ENCODE data around the gene TCF25. TPM values are rescaled to one million over a fixed set of nuclear protein-coding genes. Genes with fewer than 3 reads are reported as not detected.

The TCF25 gene
- total and polyA plus RNA-seq, 10 donors, result 113 to 412 (median 251) TPM

- H3K36me3 ChIP-seq, result no peaks in the 10 kb centered on the region
- peaks cover 41 to 94% (median 84%) of the 10 kb centered on the region in 6 donors for H3K4me1 ChIP-seq
- H3K27me3 ChIP-seq (replicated peaks in 1 of 7), result peaks cover 3 to 91% (median 75%) of the 10 kb centered on the region in 7 donors
- no peaks in the 10 kb centered on the region for H3K9me3 ChIP-seq
- TF ChIP-seq POLR2AphosphoS5 (IDR thresholded peaks at IDR 0.05), result no peak
- no peak for TF ChIP-seq POLR2A (IDR thresholded peaks at IDR 0.05)
- no peak for TF ChIP-seq CTCF (IDR thresholded peaks at IDR 0.05 in 8 of 11, conservative IDR thresholded peaks at IDR 0.05 in 3 of 11)
- intact Hi-C loops (cut with DNase I; ENCODE audit: low total_unique reads), result no loop called here
- peak overlapping the region in 2 of 8 donors; percentile 56 to 75 for H3K4me3 ChIP-seq
- 33 to 44% (median 38%) methylated on average over 8 to 14 of the region's 14 CpGs for WGBS, 5 donors
- no peak for DNase-seq
- H3K27ac ChIP-seq, result peak overlapping the region in 5 of 8 donors; percentile 73 to 84 (median 77)
Observed at GRCh38 chr16:89921131-89921701, 47.8 kb downstream of the TCF25 start.

DNA sequence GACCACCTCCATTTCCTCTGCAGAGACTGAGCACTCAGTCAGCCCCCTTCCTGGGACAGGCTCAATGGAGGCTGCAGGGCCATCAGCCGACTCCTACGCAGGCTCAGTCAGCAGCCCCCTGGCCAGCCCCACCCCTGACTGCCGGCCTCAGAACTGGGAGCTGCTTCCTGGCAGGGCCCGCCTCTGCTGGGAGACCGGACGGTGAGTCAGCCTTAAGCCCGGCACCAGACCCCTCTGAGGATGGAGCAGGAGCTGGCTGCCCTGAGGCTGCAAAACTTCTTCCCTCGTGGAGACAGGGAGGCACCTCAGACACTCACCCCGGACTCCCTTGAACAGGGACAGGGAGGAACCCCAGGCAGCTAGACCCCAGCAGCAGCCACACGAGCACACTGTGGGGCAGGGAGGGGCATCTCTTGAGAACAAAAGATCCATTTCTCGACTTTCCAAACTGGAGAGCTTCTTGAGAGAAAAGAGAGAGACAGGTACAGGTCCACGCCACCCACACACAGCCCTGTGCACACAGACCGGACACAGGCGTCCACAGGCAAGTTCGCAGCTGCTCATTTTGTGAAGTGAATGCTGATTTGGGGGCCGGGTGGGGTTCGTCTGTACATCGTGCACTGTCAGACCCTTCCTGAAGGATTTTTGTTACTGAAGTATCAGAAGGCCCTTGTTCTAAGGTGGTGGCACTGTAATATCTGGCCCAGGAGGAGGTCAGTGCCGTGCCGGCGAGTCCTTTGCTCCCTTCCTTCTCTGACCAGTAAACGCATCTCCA lies 48.5 kb downstream of the TCF25 start:
- no peak for DNase-seq
- H3K4me1 ChIP-seq, result peaks cover 48 to 100% (median 90%) of the 10 kb centered on the region in 6 donors
- TF ChIP-seq CTCF (IDR thresholded peaks at IDR 0.05 in 8 of 11, conservative IDR thresholded peaks at IDR 0.05 in 3 of 11) (no peak), POLR2AphosphoS5 (IDR thresholded peaks at IDR 0.05) (peak; percentile 72 to 83 (median 73))
- H3K9me3 ChIP-seq, result no peaks in the 10 kb centered on the region
- WGBS, 5 donors, result 5 to 10% (median 7%) methylated on average over 15 to 22 of the region's 22 CpGs
- H3K36me3 ChIP-seq, result no peaks in the 10 kb centered on the region
- peaks cover 3 to 98% (median 81%) of the 10 kb centered on the region in 7 donors for H3K27me3 ChIP-seq (replicated peaks in 1 of 7)
- H3K4me3 ChIP-seq, result peak overlapping the region in 7 of 8 donors; percentile 36 to 75 (median 54)
- H3K27ac ChIP-seq, result peak overlapping the region in 7 of 8 donors; percentile 41 to 84 (median 73)
- intact Hi-C loops (cut with DNase I; ENCODE audit: low total_unique reads), result no loop called here

DNA sequence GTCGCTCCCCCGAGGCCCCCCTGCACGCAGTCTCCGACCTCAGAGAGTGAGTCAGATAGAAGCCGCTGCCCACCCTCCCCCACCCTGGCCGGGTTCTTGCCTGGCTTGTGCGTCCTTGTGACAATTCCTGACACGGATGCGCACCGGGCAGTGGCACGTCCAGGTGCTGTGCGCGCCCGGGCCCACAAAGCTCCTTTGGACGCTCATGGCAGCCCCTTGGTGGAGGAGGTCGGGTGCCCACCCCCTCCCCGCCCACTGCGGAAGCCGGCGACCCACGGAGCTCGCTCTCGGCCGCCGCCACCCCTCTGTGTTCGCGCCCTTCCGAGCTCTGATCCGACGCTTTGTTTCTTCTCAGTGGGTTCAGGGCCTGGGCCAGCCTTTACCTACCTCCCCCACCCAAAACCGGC lies 49.1 kb downstream of the TCF25 start:
- Histone ChIP-seq H3K9me3 (no peaks in the 10 kb centered on the region), H3K4me1 (peaks cover 46 to 96% (median 85%) of the 10 kb centered on the region in 6 donors), H3K27me3 (replicated peaks in 1 of 7) (peaks cover 3 to 100% (median 85%) of the 10 kb centered on the region in 7 donors), H3K36me3 (no peaks in the 10 kb centered on the region), H3K4me3 (peak overlapping the region; percentile 30 to 75 (median 52)), H3K27ac (peak overlapping the region in 7 of 8 donors; percentile 41 to 84 (median 73))
- TF ChIP-seq POLR2AphosphoS5 (IDR thresholded peaks at IDR 0.05), result peak in 2 of 3 donors; percentile 31 to 48
- TF ChIP-seq POLR2A (IDR thresholded peaks at IDR 0.05), result no peak
- intact Hi-C loops (cut with DNase I; ENCODE audit: low total_unique reads), result no loop called here
- 0 to 2% (median 1%) methylated on average over 6 to 31 of the region's 31 CpGs for WGBS, 5 donors
- no peak for DNase-seq

- TF ChIP-seq POLR2A (IDR thresholded peaks at IDR 0.05), result no peak
- no peak for TF ChIP-seq CTCF (IDR thresholded peaks at IDR 0.05 in 8 of 11, conservative IDR thresholded peaks at IDR 0.05 in 3 of 11)
- peak; percentile 54 to 62 (median 55) for TF ChIP-seq POLR2AphosphoS5 (IDR thresholded peaks at IDR 0.05)
- intact Hi-C loops (cut with DNase I; ENCODE audit: low total_unique reads), result no loop called here
- no peak for DNase-seq
- Histone ChIP-seq H3K9me3 (no peaks in the 10 kb centered on the region), H3K27me3 (replicated peaks in 1 of 7) (peaks cover 3 to 100% (median 91%) of the 10 kb centered on the region in 7 donors), H3K4me3 (peak within 1 kb of the TSS; percentile 30 to 75 (median 52)), H3K27ac (peak within 1 kb of the TSS in 7 of 8 donors; percentile 41 to 84 (median 73)), H3K4me1 (peaks cover 40 to 90% (median 79%) of the 10 kb centered on the region in 6 donors), H3K36me3 (no peaks in the 10 kb centered on the region)
- WGBS, 5 donors, result 1 to 3% (median 2%) methylated on average over 14 to 88 of the region's 88 CpGs
Observed at GRCh38 chr16:89922884-89923639, 49.7 kb downstream of the TCF25 start, which contains the start of gene TUBB3. Gene TUBB3, plus strand, starts transcription at chr16:89923342. Its CDS starts 60 bp downstream, at chr16:89923402.

All from spleen (tissue), 11 donors.